Heart left ventricle (tissue), 16 donors: ENCODE measurements around the gene HDAC10. TPM values are rescaled to one million over a fixed set of nuclear protein-coding genes. Genes with fewer than 3 reads are reported as not detected.

Experiments used
- ATAC-seq, 4 donors: fragments of 200-7000 bp; cut with Tn5 transposase; one replicate each; pipeline ENCODE4 v1.9.1; 2020 to 2022; ENCODE audit warnings: moderate library complexity in 4 of 4, mild to moderate bottlenecking in 3 of 4, moderate number of reproducible peaks in 1 of 4
- DNase-seq, 5 donors: peaks; one replicate each; pipeline ENCODE4 v3.0.0-alpha.2; 2020
- H3K27ac ChIP-seq, 12 donors: fragments of 200-600 bp; sonication (generic) in 4 of 12; one replicate each; pipeline versions ENCODE4 v1.5.0 to v1.8.0; 2016 to 2022; ENCODE audit warnings: mild to moderate bottlenecking in 2 of 12
- H3K27me3 ChIP-seq, 9 donors: fragments of 200-600 bp; sonication (generic) in 2 of 9; one replicate each; pipeline versions ENCODE4 v1.5.1 to v1.8.0; 2016 to 2022; ENCODE audit warnings: mild to moderate bottlenecking in 3 of 9
- H3K36me3 ChIP-seq, 9 donors: fragments of 200-600 bp; sonication (generic) in 2 of 9; one replicate each; pipeline versions ENCODE4 v1.5.0 to v1.8.0; 2018 to 2022; ENCODE audit warnings: mild to moderate bottlenecking in 2 of 9
- H3K4me1 ChIP-seq, 12 donors: fragments of 200-600 bp; sonication (generic) in 4 of 12; one replicate each; pipeline versions ENCODE4 v1.5.0 to v1.8.0; 2016 to 2022; ENCODE audit warnings: mild to moderate bottlenecking in 3 of 12
- H3K4me3 ChIP-seq, 12 donors: fragments of 200-600 bp; sonication (generic) in 4 of 12; one replicate each; pipeline versions ENCODE4 v1.5.0 to v1.8.0; 2017 to 2022; ENCODE audit warnings: mild to moderate bottlenecking in 9 of 12, moderate library complexity in 4 of 12
- H3K9me3 ChIP-seq, 12 donors: fragments of 200-600 bp; sonication (generic) in 4 of 12; one replicate each; pipeline versions ENCODE4 v1.5.0 to v1.8.0; 2016 to 2022; ENCODE audit warnings: mild to moderate bottlenecking in 1 of 12
- CTCF ChIP-seq, 12 donors: fragments of 200-600 bp; sonication (generic) in 4 of 12; IDR thresholded peaks; one replicate each; pipeline versions ENCODE4 v1.5.0 to v1.8.0; 2018 to 2022; ENCODE audit warnings: antibody characterized with exemption in 12 of 12, mild to moderate bottlenecking in 5 of 12
- POLR2A ChIP-seq, 2 donors: fragments of 450-650 bp; IDR thresholded peaks; one replicate each; pipeline ENCODE4 v1.6.1; 2017; ENCODE audit warnings: antibody characterized with exemption in 2 of 2, mild to moderate bottlenecking in 2 of 2, moderate library complexity in 2 of 2
- WGBS, 4 donors: extraction: QIAGEN DNeasy Blood & Tissue Kit in 2 of 4; methylation state at CpG; one replicate each; pipeline versions ENCODE4 v1.1.5 to v1.1.7; 2013 to 2018; 5-methylcytosine and 5-hydroxymethylcytosine counted together
- intact Hi-C, 10 donors: fragments of 100-400 bp; cut with DNase I; formaldehyde crosslinking; loops; one replicate each; pipeline versions ENCODE4 v1.11.1 to v1.14.2; 2022
- polyA plus RNA-seq, 2 donors: library from polyadenylated mRNA; stranded (reverse); fragments of 200-250 nt; gene quantifications; one replicate each; pipeline ENCODE4 v1.2.3, GENCODE V29; 2013
- total RNA-seq, 9 donors: library from RNA; depleted of rRNA in 2 of 9; stranded (reverse); fragments of >200 nt in 2 of 9; fragmentation: NEBNext Ultra II Directional in 3 of 9; extraction: Animal tissue kit (Norgen Biotek cat#: 25700) in 3 of 9; gene quantifications; one replicate each; pipeline versions ENCODE4 v1.1.0 to v1.2.4, GENCODE V29; 2016 to 2023
- donor health status: ischemic (EF 13 %, LVEDD 7.1; RV severe dilation, severe dysfunction).
- donor health status: healthy with polysubstance abuse.
- donor health status: DM: no; HTN: yes; CAD: no.
- donor health status: DM: no; HTN: no; CAD: no.
- donor health status: ischemic (EF 25% LVEDD 6.9; RV normal size, moderate dysfunction).
- donor health status: ischemic (EF 25% LVEDD 5.7; RV mildly dilated, moderate dysfunction).
- donor health status: healthy.
- donor health status: DM: yes; HTN: yes; CAD: no.
- donor health status: ischemic (EF 35%, LVEDD 5.7; RV mildly dilated, moderate dysfunction).
- donor health status: nonischemic (EF 11% LVEDD 7.7; RV severe dilation, severe dysfunction).
- donor health status: DM: yes; HTN: yes; CAD: no.
- donor health status: PGD.
- donor health status: ischemic (EF 29% LVEDD 5.4; RV normal size, mild dysfunction).
- donor health status: nonischemic (EF 23%, LVEDD 6.1; RV moderate dilation, normal function).

Gene HDAC10
- total and polyA plus RNA-seq, 11 donors, result 6.2 to 22.4 (median 10.8) TPM

DNA sequence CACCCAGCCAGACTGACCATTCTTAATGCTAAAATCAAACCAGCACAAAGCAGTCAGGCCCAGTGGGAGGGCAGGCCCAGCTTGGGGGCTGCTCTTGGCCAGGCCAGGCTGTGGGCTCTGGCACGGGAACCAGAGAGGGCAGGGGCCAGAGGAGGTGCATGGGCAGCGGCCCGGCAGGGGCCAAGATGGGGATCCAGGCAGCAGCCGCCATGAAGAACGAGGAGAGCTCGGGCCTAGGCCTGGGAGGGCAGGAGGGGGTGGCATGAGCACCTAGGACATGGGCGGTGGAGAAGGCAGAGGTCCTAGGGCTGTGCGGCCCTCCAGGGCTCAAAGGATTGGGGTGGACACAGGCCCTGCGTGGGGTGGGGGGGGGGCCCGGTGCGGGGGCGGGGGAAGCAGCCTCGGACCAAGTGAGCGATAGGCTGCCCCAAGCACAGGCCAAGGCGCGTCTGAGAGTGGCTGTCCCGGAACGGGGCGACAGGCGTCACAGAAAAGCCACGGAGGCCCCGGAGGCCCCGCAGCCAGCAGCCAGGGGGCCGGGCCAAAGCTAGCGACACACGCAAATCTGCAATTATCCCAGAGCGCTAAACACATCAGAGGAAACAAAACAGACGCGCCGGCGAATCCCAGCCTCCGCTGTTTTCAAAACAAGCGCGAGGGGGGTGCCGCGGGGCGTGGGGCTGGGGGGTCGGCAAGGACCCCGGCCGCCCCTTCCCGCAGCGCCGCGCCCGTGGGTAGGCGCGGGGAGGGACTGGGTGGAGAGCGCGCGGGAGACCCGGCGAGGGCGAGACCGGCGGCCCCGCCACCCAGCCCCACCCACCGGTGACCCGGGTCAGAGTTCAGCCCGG lies 48.1 kb upstream of the HDAC10 start:
- peak overlapping the region in 11 of 12 donors; percentile 24 to 79 (median 70) for H3K27ac ChIP-seq
- H3K36me3 ChIP-seq, result no peaks in the 10 kb centered on the region
- H3K4me1 ChIP-seq, result peaks cover 19 to 98% (median 82%) of the 10 kb centered on the region in 12 donors
- WGBS, 4 donors, result 35 to 45% (median 42%) methylated on average over 30 to 59 of the region's 59 CpGs
- H3K9me3 ChIP-seq, result no peaks in the 10 kb centered on the region
- ATAC-seq (peak in 1 of 4 donors; percentile 38), DNase-seq (peak in 1 of 5 donors; percentile 72)
- peak overlapping the region in 11 of 12 donors; percentile 14 to 56 (median 50) for H3K4me3 ChIP-seq
- peak in 1 of 12 donors; percentile 29 for TF ChIP-seq CTCF (IDR thresholded peaks at IDR 0.05)
- no peak for TF ChIP-seq POLR2A (IDR thresholded peaks at IDR 0.05)
- intact Hi-C loops, result no loop called here
- no peaks in the 10 kb centered on the region for H3K27me3 ChIP-seq

DNA sequence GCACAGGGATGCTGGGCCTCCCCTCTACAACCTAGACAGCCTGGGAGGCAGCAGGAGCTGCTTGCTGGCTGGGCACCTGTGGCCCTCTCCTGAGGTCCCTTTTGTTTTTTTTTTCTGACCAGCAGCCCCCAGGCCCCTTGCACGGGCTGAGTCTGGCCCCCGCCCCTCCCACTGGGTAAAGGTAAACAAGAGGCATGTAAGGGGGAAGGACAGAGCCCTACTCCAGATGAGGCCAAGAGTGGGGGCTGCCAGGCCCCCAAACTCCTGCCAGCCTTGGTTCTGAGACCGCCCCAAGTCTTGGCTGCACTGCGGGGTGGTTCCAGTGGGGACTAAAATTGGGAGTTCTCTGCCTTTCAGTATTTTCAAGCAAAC lies 47.2 kb upstream of the HDAC10 start:
- ATAC-seq, result no peak
- Histone ChIP-seq H3K27ac (peak overlapping the region in 2 of 12 donors; percentile 60 to 74), H3K4me1 (peaks cover 10 to 98% (median 82%) of the 10 kb centered on the region in 12 donors), H3K9me3 (no peaks in the 10 kb centered on the region), H3K36me3 (no peaks in the 10 kb centered on the region), H3K4me3 (no peak overlapping the region), H3K27me3 (no peaks in the 10 kb centered on the region)
- no peak for DNase-seq
- TF ChIP-seq POLR2A (IDR thresholded peaks at IDR 0.05), result no peak
- TF ChIP-seq CTCF (IDR thresholded peaks at IDR 0.05), result no peak
- intact Hi-C loops, result no loop called here
- 77 to 97% (median 84%) methylated on average over 4 of the region's 4 CpGs for WGBS, 4 donors

DNA sequence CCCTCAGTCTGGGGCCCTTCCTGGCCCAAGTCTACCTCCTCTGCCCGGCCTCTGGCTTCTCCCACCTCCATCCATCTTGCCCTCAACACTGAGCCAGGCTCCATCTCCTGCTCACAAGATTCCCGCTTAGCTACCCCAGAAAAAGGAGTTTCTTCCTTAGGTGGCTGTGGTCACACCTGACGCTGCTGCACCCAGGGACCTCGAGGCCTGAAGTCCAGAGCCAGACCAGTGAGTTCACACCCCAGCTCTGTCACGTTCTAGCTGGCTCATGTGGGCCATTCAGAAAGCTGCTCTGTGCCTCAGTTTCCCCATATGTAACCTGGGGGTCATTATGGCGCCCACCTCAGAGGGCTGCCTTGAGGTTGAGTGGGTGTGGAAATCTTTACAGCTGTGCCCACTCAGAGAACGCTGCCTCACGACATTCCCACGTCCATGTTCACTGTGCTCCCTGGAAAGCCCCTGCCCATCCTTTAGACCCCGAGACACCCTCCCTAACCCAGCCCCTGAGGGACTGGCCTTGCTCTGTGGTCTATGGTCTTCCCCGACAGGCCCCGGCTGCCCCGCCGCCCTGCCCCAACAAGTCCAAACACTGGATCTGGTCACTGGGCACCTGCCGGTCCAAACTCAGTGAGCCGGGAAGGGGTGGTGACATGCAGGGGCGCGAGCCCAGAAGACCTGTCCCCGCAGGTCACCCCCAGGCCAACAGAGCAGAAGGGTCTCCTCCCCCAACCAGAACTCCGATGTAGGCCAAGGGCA lies 46.6 kb upstream of the HDAC10 start:
- no peak for ATAC-seq
- Histone ChIP-seq H3K9me3 (no peaks in the 10 kb centered on the region), H3K36me3 (no peaks in the 10 kb centered on the region), H3K4me3 (no peak overlapping the region), H3K27me3 (no peaks in the 10 kb centered on the region), H3K27ac (peak overlapping the region in 7 of 12 donors; percentile 24 to 61 (median 34)), H3K4me1 (peaks cover 10 to 98% (median 82%) of the 10 kb centered on the region in 12 donors)
- intact Hi-C loops, result no loop called here
- WGBS, 4 donors, result 83 to 88% (median 86%) methylated on average over 13 to 20 of the region's 20 CpGs
- DNase-seq, result no peak
- TF ChIP-seq CTCF (IDR thresholded peaks at IDR 0.05) (no peak), POLR2A (IDR thresholded peaks at IDR 0.05) (no peak)
